Activated CD8-positive, alpha-beta T cell treated with anti-CD3 and anti-CD28 coated beads for 36 hours (primary cell): ENCODE measurements around the gene TMEM196. TPM values are rescaled to one million over a fixed set of nuclear protein-coding genes. Genes with fewer than 3 reads are reported as not detected.

ENCODE experiments used
- ATAC-seq: fragments of 200-7000 bp; cut with Tn5 transposase; one replicate; pipeline ENCODE4 v1.10.0; 2021; ENCODE audit warnings: mild to moderate bottlenecking, moderate library complexity
- CTCF ChIA-PET: fragments of 350-600 bp; sonication (Branson Sonifier 250); formaldehyde crosslinking; loops from one replicate; lab custom pipeline; 2021; ENCODE audit warnings: antibody characterized with exemption; lab: Charles Lee
- POLR2A ChIA-PET: fragments of 350-600 bp; sonication (Branson Sonifier 250); formaldehyde crosslinking; loops from one replicate; lab custom pipeline; 2021; ENCODE audit warnings: antibody characterized with exemption; lab: Charles Lee
- DNase-seq: peaks from one replicate; pipeline ENCODE4 v3.0.0-alpha.2; 2020
- H3K27ac Mint-ChIP-seq: one replicate; pipeline ENCODE4 v1.8.0; 2021; ENCODE audit warnings: mild to moderate bottlenecking, mixed read lengths
- H3K27me3 Mint-ChIP-seq: one replicate; pipeline ENCODE4 v1.8.0; 2021; ENCODE audit warnings: mixed read lengths
- H3K36me3 Mint-ChIP-seq: one replicate; pipeline ENCODE4 v1.8.0; 2021; ENCODE audit warnings: low read depth, mixed read lengths
- H3K4me1 Mint-ChIP-seq: one replicate; pipeline ENCODE4 v1.8.0; 2021; ENCODE audit warnings: low read depth, mixed read lengths
- H3K4me3 Mint-ChIP-seq: one replicate; pipeline ENCODE4 v1.8.0; 2021; ENCODE audit warnings: mild to moderate bottlenecking, moderate library complexity, mixed read lengths
- H3K9me3 Mint-ChIP-seq: one replicate; pipeline ENCODE4 v1.8.0; 2021; ENCODE audit warnings: mixed read lengths
- CTCF ChIP-seq: fragments of 200-600 bp; IDR thresholded peaks from one replicate; pipeline ENCODE4 v1.8.0; 2022; ENCODE audit warnings: antibody characterized with exemption, mild to moderate bottlenecking
- intact Hi-C: fragments of 100-400 bp; cut with micrococcal nuclease; formaldehyde crosslinking; loops from one replicate; pipeline ENCODE4 v1.10.0; 2022
- total RNA-seq, 2 experiments: library from RNA; stranded (reverse); gene quantifications; one replicate each; pipeline ENCODE4 v1.2.3, GENCODE V29; 2021

TMEM196 gene
- total RNA-seq, 2 experiments from 2014 or later, result not detected

GRCh38 chr7:19762631-19763030 is 10.8 kb downstream of the TMEM196 start:
- DNase-seq, result no peak
- intact Hi-C loops, result no loop called here
- ChIA-PET POLR2A (no interaction called here), CTCF (interaction anchor here (2.6 kb wide), 1 partner anchor 15 kb away, joined by 9 read pairs; no protein-coding TSS in a partner anchor)
- ATAC-seq, result no peak
- Mint-ChIP-seq H3K36me3 (no peaks in the 10 kb centered on the region), H3K27me3 (no peaks in the 10 kb centered on the region), H3K4me1 (no peaks in the 10 kb centered on the region), H3K4me3 (no peak overlapping the region), H3K27ac (no peak overlapping the region), H3K9me3 (no peaks in the 10 kb centered on the region)
- no peak for TF ChIP-seq CTCF

GRCh38 chr7:19754521-19755116 is 18.8 kb downstream of the TMEM196 start:
- DNase-seq, result no peak
- H3K27ac Mint-ChIP-seq, result no peak overlapping the region
- intact Hi-C loops, result loop anchor here (2.0 kb wide), 1 partner anchor 844 kb away; no protein-coding TSS in a partner anchor
- ATAC-seq, result no peak
- no peaks in the 10 kb centered on the region for H3K4me1 Mint-ChIP-seq
- peak; percentile 76 for TF ChIP-seq CTCF
- H3K4me3 Mint-ChIP-seq, result no peak overlapping the region
- no peaks in the 10 kb centered on the region for H3K27me3 Mint-ChIP-seq
- H3K9me3 Mint-ChIP-seq, result no peaks in the 10 kb centered on the region
- no peaks in the 10 kb centered on the region for H3K36me3 Mint-ChIP-seq
- ChIA-PET POLR2A (no interaction called here), CTCF (interaction anchor here (0.6 to 2.2 kb wide), 21 partner anchors 9 to 1440 kb away, joined by 3 to 10 read pairs (median 4); partner anchors contain the start of genes ITGB8 and POLR1F)

DNA sequence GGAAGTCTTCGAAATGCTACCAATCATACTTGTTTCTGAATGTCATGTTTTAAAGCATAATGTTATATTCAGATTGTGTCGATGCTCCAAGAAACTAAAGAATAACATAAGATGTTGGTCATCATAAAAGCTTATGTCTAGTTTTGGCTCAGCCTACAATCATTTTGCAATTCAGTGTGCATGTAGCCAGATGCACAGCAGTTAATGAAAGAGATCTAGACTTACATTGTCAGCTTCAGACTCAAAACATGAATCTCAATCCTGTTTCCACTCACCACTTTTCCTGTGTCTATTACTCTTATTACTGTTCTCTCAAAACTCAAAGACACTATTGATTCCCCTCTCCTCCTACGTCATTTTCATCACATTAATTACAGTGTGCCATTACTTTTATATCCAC is 21.4 kb downstream of the TMEM196 start:
- DNase-seq (no peak), ATAC-seq (no peak)
- Mint-ChIP-seq H3K36me3 (no peaks in the 10 kb centered on the region), H3K27ac (no peak overlapping the region), H3K4me3 (no peak overlapping the region), H3K9me3 (no peaks in the 10 kb centered on the region), H3K27me3 (peaks cover 5% of the 10 kb centered on the region), H3K4me1 (no peaks in the 10 kb centered on the region)
- POLR2A ChIA-PET, result no interaction called here
- intact Hi-C loops, result no loop called here
- CTCF ChIA-PET, result interaction anchor here (1.0 to 2.0 kb wide), 4 partner anchors 39 to 846 kb away, joined by 3 to 6 read pairs (median 4); partner anchors contain the start of gene POLR1F
- TF ChIP-seq CTCF, result no peak

- CTCF ChIA-PET, result no interaction called here
- DNase-seq, result no peak
- no peak for TF ChIP-seq CTCF
- ATAC-seq, result no peak
- intact Hi-C loops, result loop anchor here (5.0 to 10.0 kb wide), 2 partner anchors 423 to 695 kb away; no protein-coding TSS in a partner anchor
- Mint-ChIP-seq H3K27ac (no peak overlapping the region), H3K27me3 (peaks cover 5% of the 10 kb centered on the region), H3K9me3 (no peaks in the 10 kb centered on the region), H3K4me1 (no peaks in the 10 kb centered on the region), H3K36me3 (no peaks in the 10 kb centered on the region), H3K4me3 (no peak overlapping the region)
- POLR2A ChIA-PET, result no interaction called here
Measured at GRCh38 chr7:19749658-19750057, 23.8 kb downstream of the TMEM196 start.

- intact Hi-C loops, result loop anchor here (5.0 to 10.0 kb wide), 2 partner anchors 424 to 697 kb away; no protein-coding TSS in a partner anchor
- Mint-ChIP-seq H3K27me3 (peaks cover 5% of the 10 kb centered on the region), H3K36me3 (no peaks in the 10 kb centered on the region), H3K4me3 (no peak overlapping the region), H3K4me1 (no peaks in the 10 kb centered on the region), H3K9me3 (no peaks in the 10 kb centered on the region), H3K27ac (no peak overlapping the region)
- ATAC-seq (no peak), DNase-seq (no peak)
- TF ChIP-seq CTCF, result peak; percentile 56
- CTCF ChIA-PET, result interaction anchor here (0.8 to 2.1 kb wide), 16 partner anchors 9 to 1018 kb away, joined by 3 to 13 read pairs (median 4); partner anchors contain the start of gene POLR1F
- POLR2A ChIA-PET, result interaction anchor here (0.7 kb wide), 1 partner anchor 759 kb away, joined by 3 read pairs; no protein-coding TSS in a partner anchor
Measured at GRCh38 chr7:19747740-19748339, 25.6 kb downstream of the TMEM196 start.
